ENCODE data around the gene TMEM119. TPM values are rescaled to one million over a fixed set of nuclear protein-coding genes. Genes with fewer than 3 reads are reported as not detected.

The TMEM119 gene
- total and polyA plus RNA-seq, 2 of the 13 experiments (the other 11 are each of a cell fraction or from before 2014, with no cell fraction given), result not detected

DNA sequence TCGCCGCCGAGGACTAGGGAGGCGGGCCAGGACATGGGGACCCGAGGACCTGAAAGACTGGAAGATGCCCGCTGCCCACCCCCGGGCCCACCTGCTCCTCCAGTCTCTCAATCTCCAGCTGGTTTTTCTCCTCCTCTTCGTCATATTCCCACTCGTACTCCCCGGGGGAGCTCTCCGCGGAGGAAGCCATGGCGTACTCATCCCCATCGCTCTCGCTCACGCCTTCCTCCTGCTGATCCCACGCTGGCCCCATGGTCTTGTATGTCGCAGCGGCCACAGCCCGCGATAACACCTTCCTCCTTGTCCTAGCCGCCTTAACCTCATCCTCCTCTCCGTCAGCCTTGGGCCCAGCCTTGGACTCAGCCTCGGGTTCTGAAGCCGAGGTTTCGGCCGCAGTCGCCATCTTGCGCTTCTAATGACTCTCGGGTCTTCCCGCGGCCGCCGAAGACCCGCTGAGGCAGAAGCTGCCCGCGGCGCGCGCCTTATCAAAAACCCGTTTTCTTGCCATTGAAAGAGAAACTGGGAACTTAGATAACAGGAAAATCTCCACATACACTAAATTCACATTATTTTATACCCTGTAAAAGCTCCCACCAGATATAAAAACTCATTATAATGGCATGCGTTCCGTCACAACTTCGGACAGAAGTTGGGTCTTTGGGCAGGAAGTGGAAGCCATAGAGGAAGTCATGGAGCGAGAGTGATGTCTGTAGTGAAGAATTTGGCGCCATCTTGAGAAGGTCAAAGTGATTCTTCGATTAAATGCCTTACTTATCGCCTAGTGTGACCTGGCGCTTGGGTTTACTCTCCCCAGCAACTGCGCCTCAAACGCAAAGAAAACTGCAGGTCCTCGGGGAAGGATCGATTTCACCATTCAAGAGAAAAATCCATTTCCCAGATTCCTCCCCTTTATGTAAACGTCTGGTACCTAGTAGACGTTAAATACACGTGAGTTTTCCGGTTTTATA lies 36.8 kb downstream of the TMEM119 start, which contains the start of gene SART3 (continued):
- peak; percentile 68 for TF ChIP-seq GABPA (IDR thresholded peaks at IDR 0.05; ENCODE audit: low read depth, low read length)
- TF ChIP-seq GABPA (CRISPR knock-in tag; IDR thresholded peaks at IDR 0.05; ENCODE audit: low read depth), result peak; percentile 98
- TF ChIP-seq NFKBIZ (CRISPR knock-in tag; IDR thresholded peaks at IDR 0.05), result 0 out of 2 replicates have a peak, but pooled peaks have one; percentile 34
- no peak for TF ChIP-seq KDM1A (CRISPR knock-in tag; IDR thresholded peaks at IDR 0.05)
- TF ChIP-seq CERS6 (CRISPR knock-in tag; IDR thresholded peaks at IDR 0.05), result no peak
- no peak for TF ChIP-seq ZNF552 (CRISPR knock-in tag; IDR thresholded peaks at IDR 0.05; ENCODE audit: borderline replicate concordance)
- 0 out of 2 replicates have a peak, but pooled peaks have one; percentile 44 for TF ChIP-seq ZNF33B (CRISPR knock-in tag; IDR thresholded peaks at IDR 0.05)
- no peak for TF ChIP-seq RARA (CRISPR knock-in tag; IDR thresholded peaks at IDR 0.05)
- TF ChIP-seq MXI1 (IDR thresholded peaks at IDR 0.05; ENCODE audit: borderline replicate concordance, low read depth, low read length), result peak; percentile 35; the same call in 1 of the 3 replicates
- TF ChIP-seq MAX (IDR thresholded peaks at IDR 0.05), result peak; percentile 32; the same call in 1 of the 2 replicates
- TF ChIP-seq ZNF121 (CRISPR knock-in tag; IDR thresholded peaks at IDR 0.05), result no peak
- TF ChIP-seq ATAD3A (CRISPR knock-in tag; IDR thresholded peaks at IDR 0.05), result no peak
- TF ChIP-seq ZNF782 (CRISPR knock-in tag; IDR thresholded peaks at IDR 0.05; ENCODE audit: borderline replicate concordance), result 0 out of 2 replicates have a peak, but pooled peaks have one; percentile 62
- peak; percentile 98 for TF ChIP-seq ASH2L (IDR thresholded peaks at IDR 0.05; ENCODE audit: insufficient read length, low read depth, low read length)
- no peak for TF ChIP-seq ATRX (CRISPR knock-in tag; IDR thresholded peaks at IDR 0.05; ENCODE audit: borderline replicate concordance)
- TF ChIP-seq KDM3A (CRISPR knock-in tag; IDR thresholded peaks at IDR 0.05; ENCODE audit: low read depth), result 0 out of 2 replicates have a peak, but pooled peaks have one; percentile 19
- no peak for TF ChIP-seq REST (IDR thresholded peaks at IDR 0.05; ENCODE audit: borderline replicate concordance in 1 of 2, low read depth in 1 of 2, low read length in 2 of 2)
- TF ChIP-seq ZNF629 (CRISPR knock-in tag; conservative IDR thresholded peaks at IDR 0.05), result no peak
- TF ChIP-seq ZNF230 (CRISPR knock-in tag; IDR thresholded peaks at IDR 0.05), result no peak
- peak; percentile 76; the same call in 1 of the 2 replicates for TF ChIP-seq AHR (CRISPR knock-in tag; IDR thresholded peaks at IDR 0.05)
- no peak for TF ChIP-seq IKZF5 (CRISPR knock-in tag; IDR thresholded peaks at IDR 0.05)
- no peak for TF ChIP-seq POGZ (CRISPR knock-in tag; IDR thresholded peaks at IDR 0.05)
- TF ChIP-seq ZNF101 (CRISPR knock-in tag; IDR thresholded peaks at IDR 0.05; ENCODE audit: borderline replicate concordance, low read depth), result no peak
- TF ChIP-seq SOX5 (CRISPR knock-in tag; IDR thresholded peaks at IDR 0.05; ENCODE audit: borderline replicate concordance), result no peak
